ENCODE results near the gene KCNE4.

KCNE4 gene

GRCh38 chr2:223102040-223102400, 50.0 kb downstream of the KCNE4 start:
- Histone ChIP-seq H3K27me3 (replicated peaks in 2 of 5; ENCODE audit: control insufficient read depth in 4 of 5, insufficient read depth in 5 of 5, low read length in 4 of 5) (peaks cover 0 to 1% (median 0%) of the 10 kb centered on the region in 5 experiments), H3K4me1 (ENCODE audit: control extremely low read depth in 1 of 4, control insufficient read depth in 4 of 4, insufficient read depth in 4 of 4, low read length in 3 of 4) (no peaks in the 10 kb centered on the region), H3K36me3 (ENCODE audit: control insufficient read depth in 4 of 4, insufficient read depth in 4 of 4, low read length in 3 of 4) (no peaks in the 10 kb centered on the region), H3K4me3 (ENCODE audit: control insufficient read depth in 1 of 7, extremely low read depth in 1 of 7, insufficient read depth in 4 of 7, low read depth in 2 of 7, low read length in 6 of 7) (no peak overlapping the region), H3K9me3 (ENCODE audit: control extremely low read depth in 1 of 5, control insufficient read depth in 4 of 5, insufficient read depth in 2 of 5, low read depth in 1 of 5, low read length in 4 of 5) (no peaks in the 10 kb centered on the region), H3K27ac (ENCODE audit: insufficient read depth in 1 of 2, low read depth in 1 of 2, low read length in 2 of 2, poor library complexity in 1 of 2, severe bottlenecking in 2 of 2) (no peak overlapping the region)
- ChIA-PET POLR2A (interaction anchor here (0.7 kb wide), 1 partner anchor 59 kb away, joined by 4 read pairs; no protein-coding TSS in a partner anchor), CTCF (interaction anchor here (1.4 to 4.0 kb wide), 4 partner anchors 16 to 132 kb away, joined by 3 to 38 read pairs (median 6); no protein-coding TSS in a partner anchor)
- DNase-seq = no peak
- WGBS (ENCODE audit: insufficient coverage) = 92% methylated on average over 2 of the region's 3 CpGs

GRCh38 chr2:223102450-223102849, 50.5 kb downstream of the KCNE4 start:
- CTCF ChIA-PET = interaction anchor here (1.2 to 4.0 kb wide), 5 partner anchors 16 to 132 kb away, joined by 3 to 38 read pairs (median 5); no protein-coding TSS in a partner anchor
- Histone ChIP-seq H3K36me3 (ENCODE audit: control insufficient read depth in 4 of 4, insufficient read depth in 4 of 4, low read length in 3 of 4) (no peaks in the 10 kb centered on the region), H3K27ac (ENCODE audit: insufficient read depth in 1 of 2, low read depth in 1 of 2, low read length in 2 of 2, poor library complexity in 1 of 2, severe bottlenecking in 2 of 2) (no peak overlapping the region), H3K27me3 (replicated peaks in 2 of 5; ENCODE audit: control insufficient read depth in 4 of 5, insufficient read depth in 5 of 5, low read length in 4 of 5) (peaks cover 0 to 1% (median 0%) of the 10 kb centered on the region in 5 experiments), H3K9me3 (ENCODE audit: control extremely low read depth in 1 of 5, control insufficient read depth in 4 of 5, insufficient read depth in 2 of 5, low read depth in 1 of 5, low read length in 4 of 5) (no peaks in the 10 kb centered on the region), H3K4me1 (ENCODE audit: control extremely low read depth in 1 of 4, control insufficient read depth in 4 of 4, insufficient read depth in 4 of 4, low read length in 3 of 4) (no peaks in the 10 kb centered on the region), H3K4me3 (ENCODE audit: control insufficient read depth in 1 of 7, extremely low read depth in 1 of 7, insufficient read depth in 4 of 7, low read depth in 2 of 7, low read length in 6 of 7) (no peak overlapping the region)
- no peak for DNase-seq
- POLR2A ChIA-PET = interaction anchor here (0.7 kb wide), 1 partner anchor 59 kb away, joined by 4 read pairs; no protein-coding TSS in a partner anchor
- 100% methylated on average over 1 of the region's 3 CpGs for WGBS (ENCODE audit: insufficient coverage)

GRCh38 chr2:223104336-223105132, 52.5 kb downstream of the KCNE4 start:
- ChIA-PET CTCF (no interaction called here), POLR2A (no interaction called here)
- 98% methylated on average over 6 of the region's 8 CpGs for WGBS (ENCODE audit: insufficient coverage)
- Histone ChIP-seq H3K4me1 (ENCODE audit: control extremely low read depth in 1 of 4, control insufficient read depth in 4 of 4, insufficient read depth in 4 of 4, low read length in 3 of 4) (no peaks in the 10 kb centered on the region), H3K9me3 (ENCODE audit: control extremely low read depth in 1 of 5, control insufficient read depth in 4 of 5, insufficient read depth in 2 of 5, low read depth in 1 of 5, low read length in 4 of 5) (no peaks in the 10 kb centered on the region), H3K27me3 (replicated peaks in 2 of 5; ENCODE audit: control insufficient read depth in 4 of 5, insufficient read depth in 5 of 5, low read length in 4 of 5) (peaks cover 0 to 3% (median 0%) of the 10 kb centered on the region in 5 experiments), H3K4me3 (ENCODE audit: control insufficient read depth in 1 of 7, extremely low read depth in 1 of 7, insufficient read depth in 4 of 7, low read depth in 2 of 7, low read length in 6 of 7) (no peak overlapping the region), H3K36me3 (ENCODE audit: control insufficient read depth in 4 of 4, insufficient read depth in 4 of 4, low read length in 3 of 4) (no peaks in the 10 kb centered on the region), H3K27ac (ENCODE audit: insufficient read depth in 1 of 2, low read depth in 1 of 2, low read length in 2 of 2, poor library complexity in 1 of 2, severe bottlenecking in 2 of 2) (no peak overlapping the region)
- DNase-seq = no peak

Data from common myeloid progenitor, CD34-positive (primary cell).